ENCODE results near the gene CNPY3.
"Not testable (repeated sequence)": the region's sequence is repeated elsewhere in the genome, so short reads cannot be mapped to it uniquely, and the experiment has no call there.

Gene CNPY3

GRCh38 chr6:42936398-42936797, 7.1 kb downstream of the CNPY3 start:
- H3K9ac ChIP-seq = no peak overlapping the region
- no peak overlapping the region for H3K27ac ChIP-seq
- peaks cover 97% of the 10 kb centered on the region for H3K36me3 ChIP-seq
- peaks cover 96% of the 10 kb centered on the region for H4K20me1 ChIP-seq
- H3K9me3 ChIP-seq = no peaks in the 10 kb centered on the region
- no peak for TF ChIP-seq Cebpa-rat (IDR thresholded peaks at IDR 0.05)
- H3K4me2 ChIP-seq = peak overlapping the region; percentile 65; the same call in 1 of the 2 replicates
- no peak overlapping the region for H3K4me3 ChIP-seq
- peaks cover 86% of the 10 kb centered on the region for H3K4me1 ChIP-seq
- no peaks in the 10 kb centered on the region for H3K27me3 ChIP-seq

- H3K9ac ChIP-seq = peak overlapping the region; percentile 27
These were observed 8.5 kb downstream of the CNPY3 start for GRCh38 chr6:42937548-42938427.

GRCh38 chr6:42938428-42938796, 9.1 kb downstream of the CNPY3 start:
- no peaks in the 10 kb centered on the region for H3K27me3 ChIP-seq
- H3K36me3 ChIP-seq = peaks cover 99% of the 10 kb centered on the region
- peak overlapping the region; percentile 27 for H3K9ac ChIP-seq
- H3K4me2 ChIP-seq = peak overlapping the region; percentile 65
- H4K20me1 ChIP-seq = peaks cover 80% of the 10 kb centered on the region
- peak overlapping the region; percentile 65 for H3K27ac ChIP-seq
- TF ChIP-seq Cebpa-rat (IDR thresholded peaks at IDR 0.05) = no peak
- no peaks in the 10 kb centered on the region for H3K9me3 ChIP-seq
- no peak overlapping the region for H3K4me3 ChIP-seq
- H3K4me1 ChIP-seq = peaks cover 66% of the 10 kb centered on the region

More at GRCh38 chr6:42937548-42938427, 8.5 kb downstream of the CNPY3 start:
- H3K4me1 ChIP-seq = peaks cover 72% of the 10 kb centered on the region
- peak overlapping the region; percentile 65 for H3K27ac ChIP-seq
- peak overlapping the region; percentile 65 for H3K4me2 ChIP-seq
- H3K4me3 ChIP-seq = no peak overlapping the region
- no peak for TF ChIP-seq Cebpa-rat (IDR thresholded peaks at IDR 0.05)
- H3K27me3 ChIP-seq = no peaks in the 10 kb centered on the region
- H3K9me3 ChIP-seq = no peaks in the 10 kb centered on the region
- peaks cover 83% of the 10 kb centered on the region for H4K20me1 ChIP-seq
- H3K36me3 ChIP-seq = peaks cover 99% of the 10 kb centered on the region

GRCh38 chr6:42938987-42939809, 9.9 kb downstream of the CNPY3 start:
- H3K36me3 ChIP-seq = peaks cover 100% of the 10 kb centered on the region
- peak overlapping the region; percentile 27 for H3K9ac ChIP-seq
- H3K27me3 ChIP-seq = no peaks in the 10 kb centered on the region
- peak overlapping the region; percentile 65 for H3K27ac ChIP-seq
- peak overlapping the region; percentile 65 for H3K4me2 ChIP-seq
- H3K4me3 ChIP-seq = no peak overlapping the region
- no peak for TF ChIP-seq Cebpa-rat (IDR thresholded peaks at IDR 0.05)
- peaks cover 58% of the 10 kb centered on the region for H3K4me1 ChIP-seq
- no peaks in the 10 kb centered on the region for H3K9me3 ChIP-seq
- H4K20me1 ChIP-seq = peaks cover 72% of the 10 kb centered on the region

- no peak overlapping the region for H3K9ac ChIP-seq
- H4K20me1 ChIP-seq = peaks cover 66% of the 10 kb centered on the region
- H3K4me2 ChIP-seq = no peak overlapping the region
- no peaks in the 10 kb centered on the region for H3K27me3 ChIP-seq
- H3K9me3 ChIP-seq = no peaks in the 10 kb centered on the region
- no peak for TF ChIP-seq Cebpa-rat (IDR thresholded peaks at IDR 0.05)
- peaks cover 52% of the 10 kb centered on the region for H3K4me1 ChIP-seq
- H3K36me3 ChIP-seq = peaks cover 100% of the 10 kb centered on the region
- H3K4me3 ChIP-seq = no peak overlapping the region
- H3K27ac ChIP-seq = 0 out of 2 replicates have a peak overlapping the region, but pooled peaks have one; percentile 65
These were observed 10.5 kb downstream of the CNPY3 start for GRCh38 chr6:42939810-42940167.

- H3K36me3 ChIP-seq = peaks cover 99% of the 10 kb centered on the region
These were observed 11.3 kb downstream of the CNPY3 start for GRCh38 chr6:42940493-42941045.

GRCh38 chr6:42941356-42941755, 12.1 kb downstream of the CNPY3 start:
- H3K9ac ChIP-seq, H3K4me2 ChIP-seq, H3K4me3 ChIP-seq, H3K27me3 ChIP-seq, H3K9me3 ChIP-seq, H3K27ac ChIP-seq: not testable (repeated sequence)
- H3K4me1 ChIP-seq = peaks cover 37% of the 10 kb centered on the region
- H4K20me1 ChIP-seq = peaks cover 50% of the 10 kb centered on the region
- H3K36me3 ChIP-seq = peaks cover 98% of the 10 kb centered on the region

More at GRCh38 chr6:42940493-42941045, 11.3 kb downstream of the CNPY3 start:
- TF ChIP-seq Cebpa-rat (IDR thresholded peaks at IDR 0.05) = no peak
- no peak overlapping the region for H3K4me2 ChIP-seq
- H3K9me3 ChIP-seq = no peaks in the 10 kb centered on the region
- H3K27me3 ChIP-seq = no peaks in the 10 kb centered on the region
- peaks cover 45% of the 10 kb centered on the region for H3K4me1 ChIP-seq
- no peak overlapping the region for H3K4me3 ChIP-seq
- H3K9ac ChIP-seq = no peak overlapping the region
- H4K20me1 ChIP-seq = peaks cover 58% of the 10 kb centered on the region
- H3K27ac ChIP-seq = no peak overlapping the region

- Histone ChIP-seq H3K4me2 (no peak overlapping the region), H4K20me1 (peaks cover 40% of the 10 kb centered on the region), H3K9me3 (no peaks in the 10 kb centered on the region), H3K9ac (no peak overlapping the region), H3K27ac (no peak overlapping the region), H3K36me3 (peaks cover 93% of the 10 kb centered on the region), H3K4me1 (peaks cover 34% of the 10 kb centered on the region), H3K4me3 (no peak overlapping the region), H3K27me3 (no peaks in the 10 kb centered on the region)
- TF ChIP-seq Cebpa-rat (IDR thresholded peaks at IDR 0.05) = no peak
These were observed 13.2 kb downstream of the CNPY3 start for GRCh38 chr6:42942444-42942843.

- Histone ChIP-seq H3K4me3 (no peak overlapping the region), H3K9ac (no peak overlapping the region), H3K4me1 (peaks cover 10% of the 10 kb centered on the region; the same call in 1 of the 2 replicates), H3K4me2 (no peak overlapping the region), H3K9me3 (no peaks in the 10 kb centered on the region), H3K27ac (no peak overlapping the region), H4K20me1 (0 out of 2 replicates have a peak, but pooled peaks cover 2% of the 10 kb centered on the region), H3K27me3 (no peaks in the 10 kb centered on the region), H3K36me3 (peaks cover 55% of the 10 kb centered on the region)
- TF ChIP-seq Cebpa-rat (IDR thresholded peaks at IDR 0.05) = no peak
These were observed 18.7 kb downstream of the CNPY3 start for GRCh38 chr6:42947950-42948349.

Measured in BLaER1 (cell line).